ACHN (cell line): ENCODE data around the gene WFDC6.
"Not testable (repeated sequence)": the region's sequence is repeated elsewhere in the genome, so short reads cannot be mapped to it uniquely, and the experiment has no call there.

Experiments
- DNase-seq: peaks from one replicate; pipeline ENCODE4 v3.0.0-alpha.2; 2015
- in situ Hi-C: cut with HindIII; loops from 2 replicates; pipeline ENCODE4 v1.10.0; 2017; ENCODE audit warnings: low sequenced_read_pairs, low pct_ligation_motif_present, low pct_unique_long_range_greater_than_20kb

Gene WFDC6

GRCh38 chr20:45539382-45539781 lies at the start of gene WFDC6:
TSS of gene WFDC6 (minus strand) at chr20:45539482. CDS start at chr20:45539407, 75 bp downstream.
- in situ Hi-C loops: no loop called here
- DNase-seq: no peak

- in situ Hi-C loops: no loop called here
- DNase-seq: peak; percentile 8
Observed at GRCh38 chr20:45588800-45589199, 49.5 kb upstream of the WFDC6 start.

- DNase-seq, in situ Hi-C loops: not testable (repeated sequence)
Observed at GRCh38 chr20:45585986-45586385, 46.7 kb upstream of the WFDC6 start.

- in situ Hi-C loops, DNase-seq: not testable (repeated sequence)
Observed at GRCh38 chr20:45584294-45584693, 45.0 kb upstream of the WFDC6 start.

- no peak for DNase-seq
- in situ Hi-C loops: no loop called here
Observed at GRCh38 chr20:45583502-45583901, 44.2 kb upstream of the WFDC6 start.

- no peak for DNase-seq
- in situ Hi-C loops: no loop called here
Observed at GRCh38 chr20:45581702-45582101, 42.4 kb upstream of the WFDC6 start.

GRCh38 chr20:45579184-45579583 lies 39.9 kb upstream of the WFDC6 start, which contains the start of gene WFDC8:
TSS of gene WFDC8 (minus strand) at chr20:45579284. CDS start at chr20:45579247, 37 bp downstream.
- in situ Hi-C loops: no loop called here
- DNase-seq: no peak

- in situ Hi-C loops: no loop called here
- no peak for DNase-seq
Observed at GRCh38 chr20:45578231-45578630, 38.9 kb upstream of the WFDC6 start.

- in situ Hi-C loops: no loop called here
- no peak for DNase-seq
Observed at GRCh38 chr20:45576995-45577394, 37.7 kb upstream of the WFDC6 start.

GRCh38 chr20:45575931-45576330 lies 36.6 kb upstream of the WFDC6 start:
- no peak for DNase-seq
- in situ Hi-C loops: no loop called here

- DNase-seq, in situ Hi-C loops: not testable (repeated sequence)
Observed at GRCh38 chr20:45569650-45570049, 30.4 kb upstream of the WFDC6 start.

GRCh38 chr20:45564760-45565276 lies 25.5 kb upstream of the WFDC6 start:
- in situ Hi-C loops: no loop called here
- DNase-seq: no peak

GRCh38 chr20:45555198-45555597 lies 15.9 kb upstream of the WFDC6 start:
- DNase-seq: no peak
- in situ Hi-C loops: no loop called here

- in situ Hi-C loops: no loop called here
Observed at GRCh38 chr20:45552456-45552855, 13.2 kb upstream of the WFDC6 start.

GRCh38 chr20:45550765-45551164 lies 11.5 kb upstream of the WFDC6 start:
- in situ Hi-C loops: no loop called here

More at GRCh38 chr20:45552456-45552855, 13.2 kb upstream of the WFDC6 start:
- DNase-seq: no peak

GRCh38 chr20:45548410-45548809 lies 9.1 kb upstream of the WFDC6 start:
- no peak for DNase-seq
- in situ Hi-C loops: no loop called here

More at GRCh38 chr20:45550765-45551164, 11.5 kb upstream of the WFDC6 start:
- no peak for DNase-seq

- DNase-seq: no peak
- in situ Hi-C loops: no loop called here
Observed at GRCh38 chr20:45547206-45547770, 8.0 kb upstream of the WFDC6 start, which contains the start of gene EPPIN. TSS of gene EPPIN (minus strand) at chr20:45547401. CDS start at chr20:45547357, 44 bp downstream.

- in situ Hi-C loops: no loop called here
Observed at GRCh38 chr20:45545754-45546453, 6.6 kb upstream of the WFDC6 start.

GRCh38 chr20:45545351-45545750 lies 6.1 kb upstream of the WFDC6 start:
- no peak for DNase-seq
- in situ Hi-C loops: no loop called here

More at GRCh38 chr20:45545754-45546453, 6.6 kb upstream of the WFDC6 start:
- peak; percentile 39 for DNase-seq
